HL-60 (cell line): ENCODE measurements around the gene POLR2F.

Experiments used
- GABPA ChIP-seq: IDR thresholded peaks from 2 replicates; pipeline ENCODE4 v1.6.1; 2012; ENCODE audit warnings: low read depth
- POLR2AphosphoS5 ChIP-seq: IDR thresholded peaks from 2 replicates; pipeline ENCODE4 v1.6.1; 2012; ENCODE audit warnings: low read depth
- TF ChIP-seq, protein P1 (sequence below): IDR thresholded peaks from one replicate; pipeline ENCODE4 v1.5.1; 2011; ENCODE audit warnings: low read length, control low read depth, inconsistent platforms; ENCODE audit not compliant: insufficient read depth

DNA sequence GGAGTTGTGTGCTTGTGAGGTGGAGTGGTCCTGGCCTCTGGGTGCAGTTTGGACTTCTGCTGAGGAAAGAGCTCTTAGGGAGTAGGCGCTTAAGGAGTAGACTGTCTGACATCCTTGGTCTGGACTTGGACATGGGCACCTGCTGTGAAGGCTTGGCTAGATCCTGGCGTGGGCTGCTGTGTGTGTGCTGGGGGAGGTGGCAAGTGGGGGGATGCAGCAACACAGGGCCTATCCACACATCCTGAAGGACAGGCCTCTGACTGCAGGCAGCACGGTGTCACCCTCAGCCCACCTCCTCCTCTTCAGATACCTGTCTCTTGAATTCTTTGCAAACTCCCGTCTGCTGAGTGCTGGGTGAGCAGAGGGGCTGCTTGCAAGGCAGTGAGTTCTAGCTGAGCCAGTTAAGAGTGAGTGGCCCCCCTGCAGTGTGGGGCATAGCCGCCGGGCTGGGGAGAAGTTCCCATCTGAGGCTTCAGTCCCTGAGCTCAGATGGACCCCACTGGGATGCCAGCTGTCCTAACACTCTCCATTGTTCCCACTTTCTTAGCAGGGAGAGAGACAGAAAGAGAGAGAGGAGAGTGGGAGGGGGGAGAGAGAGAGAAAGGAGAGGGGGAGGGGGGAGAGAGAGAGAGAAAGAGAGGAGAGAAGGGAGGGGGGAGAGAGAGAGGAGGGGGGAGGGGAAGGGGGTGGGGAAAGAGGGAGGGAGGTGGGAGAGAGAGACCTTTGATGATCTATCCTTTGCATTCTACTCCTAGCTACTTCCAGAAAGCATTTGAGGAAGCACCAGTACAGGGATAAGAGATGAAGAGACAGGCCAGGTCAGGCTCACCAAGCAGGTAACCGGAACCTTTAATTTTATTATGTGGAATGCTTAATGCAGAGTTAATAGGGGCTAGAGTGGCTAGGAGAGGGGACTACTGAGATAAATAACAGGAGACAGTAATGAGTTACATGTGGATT, 18.3 kb downstream of the POLR2F start:
- TF ChIP-seq, protein P1, sequence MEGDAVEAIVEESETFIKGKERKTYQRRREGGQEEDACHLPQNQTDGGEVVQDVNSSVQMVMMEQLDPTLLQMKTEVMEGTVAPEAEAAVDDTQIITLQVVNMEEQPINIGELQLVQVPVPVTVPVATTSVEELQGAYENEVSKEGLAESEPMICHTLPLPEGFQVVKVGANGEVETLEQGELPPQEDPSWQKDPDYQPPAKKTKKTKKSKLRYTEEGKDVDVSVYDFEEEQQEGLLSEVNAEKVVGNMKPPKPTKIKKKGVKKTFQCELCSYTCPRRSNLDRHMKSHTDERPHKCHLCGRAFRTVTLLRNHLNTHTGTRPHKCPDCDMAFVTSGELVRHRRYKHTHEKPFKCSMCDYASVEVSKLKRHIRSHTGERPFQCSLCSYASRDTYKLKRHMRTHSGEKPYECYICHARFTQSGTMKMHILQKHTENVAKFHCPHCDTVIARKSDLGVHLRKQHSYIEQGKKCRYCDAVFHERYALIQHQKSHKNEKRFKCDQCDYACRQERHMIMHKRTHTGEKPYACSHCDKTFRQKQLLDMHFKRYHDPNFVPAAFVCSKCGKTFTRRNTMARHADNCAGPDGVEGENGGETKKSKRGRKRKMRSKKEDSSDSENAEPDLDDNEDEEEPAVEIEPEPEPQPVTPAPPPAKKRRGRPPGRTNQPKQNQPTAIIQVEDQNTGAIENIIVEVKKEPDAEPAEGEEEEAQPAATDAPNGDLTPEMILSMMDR: no peak
- no peak for TF ChIP-seq GABPA
- TF ChIP-seq POLR2AphosphoS5: no peak
